Parathyroid adenoma (tissue), 2 donors: ENCODE measurements around the gene CNFN.

ENCODE experiments used
- H2AFZ ChIP-seq: fragments of 300-600 bp; sonication (generic); one replicate; pipeline ENCODE4 v1.7.0; 2017; ENCODE audit warnings: antibody characterized with exemption, mild to moderate bottlenecking
- H3K27ac ChIP-seq: fragments of 300-600 bp; sonication (generic); one replicate; pipeline ENCODE4 v1.7.0; 2017
- H3K27me3 ChIP-seq: fragments of 300-600 bp; sonication (generic); one replicate; pipeline ENCODE4 v1.7.0; 2017; ENCODE audit warnings: low read length; ENCODE audit not compliant: control insufficient read depth, insufficient read depth
- H3K36me3 ChIP-seq: fragments of 300-600 bp; sonication (generic); one replicate; pipeline ENCODE4 v1.7.0; 2017; ENCODE audit warnings: low read length; ENCODE audit not compliant: control insufficient read depth, insufficient read depth
- H3K4me1 ChIP-seq: fragments of 300-600 bp; sonication (generic); one replicate; pipeline ENCODE4 v1.7.0; 2017; ENCODE audit warnings: control low read depth
- H3K4me2 ChIP-seq: fragments of 300-600 bp; sonication (generic); one replicate; pipeline ENCODE4 v1.7.0; 2017; ENCODE audit warnings: low read length
- H3K4me3 ChIP-seq: fragments of 300-600 bp; sonication (generic); one replicate; pipeline ENCODE4 v1.7.0; 2017; ENCODE audit warnings: low read depth, low read length
- H3K79me2 ChIP-seq: fragments of 300-600 bp; sonication (generic); one replicate; pipeline ENCODE4 v1.7.0; 2017; ENCODE audit warnings: control low read depth
- H3K9ac ChIP-seq: fragments of 300-600 bp; sonication (generic); one replicate; pipeline ENCODE4 v1.7.0; 2017; ENCODE audit warnings: mild to moderate bottlenecking
- H3K9me3 ChIP-seq: fragments of 300-600 bp; sonication (generic); one replicate; pipeline ENCODE4 v1.7.0; 2017; ENCODE audit warnings: low read length; ENCODE audit not compliant: control insufficient read depth
- CTCF ChIP-seq: fragments of 300-600 bp; sonication (generic); IDR thresholded peaks from one replicate; pipeline ENCODE4 v1.7.0; 2017; ENCODE audit warnings: antibody characterized with exemption, mild to moderate bottlenecking
- donor health status: primary hyperparathyroidism.

The CNFN gene

GRCh38 chr19:42349378-42350107, 40.6 kb downstream of the CNFN start:
- Histone ChIP-seq H3K4me1 (no peaks in the 10 kb centered on the region), H3K4me3 (no peak overlapping the region), H3K9ac (no peak overlapping the region), H3K9me3 (no peaks in the 10 kb centered on the region), H3K36me3 (no peaks in the 10 kb centered on the region), H3K27me3 (no peaks in the 10 kb centered on the region), H3K27ac (no peak overlapping the region), H3K79me2 (peaks cover 3% of the 10 kb centered on the region), H3K4me2 (no peak overlapping the region), H2AFZ (no peak overlapping the region)
- TF ChIP-seq CTCF = no peak

GRCh38 chr19:42348211-42348610, 41.9 kb downstream of the CNFN start:
- H3K9ac ChIP-seq = no peak overlapping the region
- no peaks in the 10 kb centered on the region for H3K36me3 ChIP-seq
- no peak for TF ChIP-seq CTCF
- peaks cover 3% of the 10 kb centered on the region for H3K79me2 ChIP-seq
- H3K9me3 ChIP-seq = no peaks in the 10 kb centered on the region
- H3K4me3 ChIP-seq = no peak overlapping the region
- no peaks in the 10 kb centered on the region for H3K27me3 ChIP-seq
- H3K27ac ChIP-seq = no peak overlapping the region
- H2AFZ ChIP-seq = no peak overlapping the region
- no peaks in the 10 kb centered on the region for H3K4me1 ChIP-seq
- H3K4me2 ChIP-seq = no peak overlapping the region

- Histone ChIP-seq H3K4me2 (no peak overlapping the region), H3K4me1 (no peaks in the 10 kb centered on the region), H3K9me3 (no peaks in the 10 kb centered on the region), H3K36me3 (no peaks in the 10 kb centered on the region), H3K79me2 (peaks cover 5% of the 10 kb centered on the region), H3K4me3 (no peak overlapping the region), H3K27me3 (no peaks in the 10 kb centered on the region), H3K27ac (no peak overlapping the region), H3K9ac (no peak overlapping the region), H2AFZ (no peak overlapping the region)
- no peak for TF ChIP-seq CTCF
Observed at GRCh38 chr19:42345191-42345812, 44.8 kb downstream of the CNFN start.

GRCh38 chr19:42344336-42344893, 45.7 kb downstream of the CNFN start:
- no peak for TF ChIP-seq CTCF
- Histone ChIP-seq H2AFZ (no peak overlapping the region), H3K36me3 (no peaks in the 10 kb centered on the region)

More at GRCh38 chr19:42344336-42344893, 45.7 kb downstream of the CNFN start:
- Histone ChIP-seq H3K4me3 (no peak overlapping the region), H3K79me2 (peaks cover 2% of the 10 kb centered on the region), H3K4me2 (no peak overlapping the region), H3K9me3 (no peaks in the 10 kb centered on the region), H3K27ac (no peak overlapping the region), H3K9ac (no peak overlapping the region), H3K4me1 (no peaks in the 10 kb centered on the region), H3K27me3 (no peaks in the 10 kb centered on the region)
